HG03159 (cell line): Measurements from ENCODE around the gene WBP1L.
"Not testable (repeated sequence)": the region's sequence is repeated elsewhere in the genome, so short reads cannot be mapped to it uniquely, and the experiment has no call there.

Experiments
- ATAC-seq: cut with Tn5 transposase; IDR thresholded peaks from one replicate; pipeline ENCODE4 v1.9.1; 2021; ENCODE audit warnings: mild to moderate bottlenecking, moderate library complexity; ENCODE audit not compliant: unreplicated experiment

The WBP1L gene

DNA sequence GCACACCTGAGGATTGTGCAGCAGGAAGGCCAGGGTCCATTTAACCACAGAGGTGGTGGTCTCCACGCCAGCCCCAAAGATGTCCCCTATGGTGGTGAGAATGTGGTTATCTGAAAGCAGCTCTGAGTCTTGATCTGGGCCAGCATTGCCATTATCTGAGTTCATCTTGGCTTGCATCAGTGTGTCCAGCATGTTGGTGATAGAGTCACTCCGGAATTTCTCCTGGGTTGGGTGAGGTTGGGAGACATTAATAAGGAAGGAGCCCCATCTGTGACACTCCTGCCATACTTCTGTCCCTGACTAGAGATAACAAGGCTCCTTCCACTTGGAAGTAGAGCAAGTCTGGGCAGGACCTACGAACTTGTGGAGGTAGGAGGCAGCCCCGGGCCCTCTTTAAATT is 89.2 kb downstream of the WBP1L start:
- ATAC-seq = no peak

DNA sequence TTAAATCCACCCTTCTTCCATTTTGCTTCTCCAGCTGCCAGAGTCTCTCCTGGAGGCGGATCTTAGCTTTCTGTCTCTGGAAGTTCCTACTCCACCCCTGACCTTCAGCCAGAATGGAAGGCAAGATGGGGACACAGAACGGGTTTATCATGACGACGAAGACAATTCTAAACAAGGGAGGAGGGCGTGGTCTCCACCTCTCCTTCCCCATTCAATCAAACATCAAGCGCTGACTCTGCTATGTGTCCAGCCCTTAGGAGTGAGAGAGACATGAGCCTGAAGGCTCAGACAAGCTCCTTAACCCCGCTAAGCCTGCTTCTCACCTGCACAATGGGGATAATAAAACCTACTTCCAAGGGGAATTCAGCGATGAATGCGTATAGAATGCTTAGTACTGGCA is 90.4 kb downstream of the WBP1L start:
- ATAC-seq = no peak

DNA sequence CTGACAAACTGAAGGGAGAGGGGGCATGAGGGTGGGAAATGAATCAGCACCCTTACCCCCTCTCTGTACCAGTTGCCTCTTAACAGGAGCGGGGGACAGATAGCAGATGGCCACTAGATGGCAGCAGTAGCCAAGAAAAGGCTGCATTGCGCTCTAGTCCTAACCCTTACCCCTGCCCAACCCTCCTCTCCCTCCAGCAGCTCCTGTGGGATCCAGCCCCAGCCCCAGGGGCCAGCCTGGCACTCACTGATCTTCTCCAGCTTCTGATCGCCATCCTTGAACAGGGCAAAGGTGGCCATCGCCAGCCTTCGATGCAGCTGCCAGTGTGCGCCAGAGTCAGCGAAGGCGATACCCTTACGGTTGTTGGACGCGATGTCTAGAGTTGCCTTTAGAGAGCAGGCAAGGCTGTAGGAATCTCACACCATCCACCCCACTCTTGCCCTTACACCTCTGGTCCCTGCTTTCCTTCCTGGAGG is 91.3 kb downstream of the WBP1L start:
- ATAC-seq = peak; percentile 50

DNA sequence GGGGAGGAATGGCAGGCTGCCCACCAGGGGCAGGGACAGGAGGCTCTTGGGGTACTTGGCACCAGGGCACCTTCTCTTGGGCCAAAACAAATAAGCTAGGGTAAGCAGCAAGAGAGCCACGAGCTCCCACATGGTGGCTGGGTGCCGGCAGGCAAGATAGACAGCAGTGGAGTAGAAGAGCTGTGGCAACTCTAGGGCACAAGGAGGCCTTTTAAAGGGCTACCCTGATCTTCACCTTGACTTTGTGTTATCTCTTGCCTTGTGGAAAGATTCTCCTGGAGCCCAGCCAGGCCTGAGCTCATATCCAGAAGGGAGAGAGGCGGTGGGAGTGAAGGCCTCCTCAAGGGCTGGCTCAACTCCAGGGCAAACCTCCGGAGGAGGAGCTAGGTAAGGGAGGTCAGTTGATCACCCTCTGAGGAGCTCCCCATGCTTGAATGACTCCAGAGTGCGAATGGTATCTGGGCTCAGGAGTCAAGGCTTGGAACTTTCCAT is 93.5 kb downstream of the WBP1L start, which contains the start of gene CYP17A1:
Gene CYP17A1, minus strand, starts transcription at position 184 of the 492 bp plus-strand sequence. Its CDS starts 52 bp downstream, at position 132.
- ATAC-seq = no peak

DNA sequence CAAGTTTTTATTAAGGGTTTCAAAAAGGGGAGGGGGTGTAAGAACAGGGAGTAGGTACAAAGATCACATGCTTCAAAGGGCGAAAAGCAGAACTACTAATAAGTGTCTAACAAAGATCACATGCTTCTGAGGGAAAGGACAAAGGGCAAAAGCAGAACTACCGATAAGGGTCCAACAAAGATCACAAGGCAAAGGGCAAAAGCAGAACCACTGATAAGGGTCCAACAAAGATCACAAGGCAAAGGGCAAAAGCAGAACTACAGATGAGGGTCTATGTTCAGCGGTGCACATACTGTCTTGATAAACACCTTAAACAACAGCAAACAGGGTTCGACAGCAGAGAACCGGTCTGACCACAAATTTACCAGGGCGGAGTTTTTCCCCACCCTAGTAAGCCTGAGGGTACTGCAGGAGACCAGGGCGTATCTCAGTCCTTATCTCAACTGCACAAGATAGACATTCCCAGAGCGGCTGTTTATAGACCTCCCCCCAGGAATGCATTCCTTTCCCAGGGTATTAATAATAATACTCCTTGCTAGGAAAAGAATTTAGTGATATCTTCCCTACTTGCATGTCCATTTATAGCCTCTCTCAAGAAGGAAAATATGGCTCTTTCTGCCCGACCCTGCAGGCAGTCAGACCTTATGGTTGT is 94.7 kb downstream of the WBP1L start:
- ATAC-seq = not testable (repeated sequence)

DNA sequence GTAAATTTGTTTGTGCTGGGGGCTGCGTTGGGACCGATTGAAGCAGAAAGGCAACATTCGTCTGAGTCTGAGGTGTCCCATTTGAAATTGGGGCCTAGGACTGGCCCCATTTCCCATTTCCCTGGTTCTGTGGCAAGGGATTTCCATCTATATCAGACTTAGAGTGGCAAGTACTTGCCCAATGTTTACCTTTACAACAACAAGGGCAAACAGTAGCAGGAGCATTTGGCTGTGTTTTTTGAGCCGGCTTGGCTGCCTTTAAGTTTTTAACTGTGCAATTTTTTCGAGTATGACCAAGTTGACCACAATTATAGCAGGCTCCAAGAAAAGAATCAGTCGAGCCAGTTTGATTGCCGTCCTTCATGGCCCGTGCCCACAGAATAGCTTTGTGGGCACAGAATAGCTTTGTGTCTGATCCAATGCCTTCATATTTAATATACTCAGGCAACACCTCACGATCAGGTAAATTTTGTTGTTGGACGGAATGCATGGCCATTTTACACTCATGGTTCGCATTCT is 98.1 kb downstream of the WBP1L start:
- no peak for ATAC-seq

DNA sequence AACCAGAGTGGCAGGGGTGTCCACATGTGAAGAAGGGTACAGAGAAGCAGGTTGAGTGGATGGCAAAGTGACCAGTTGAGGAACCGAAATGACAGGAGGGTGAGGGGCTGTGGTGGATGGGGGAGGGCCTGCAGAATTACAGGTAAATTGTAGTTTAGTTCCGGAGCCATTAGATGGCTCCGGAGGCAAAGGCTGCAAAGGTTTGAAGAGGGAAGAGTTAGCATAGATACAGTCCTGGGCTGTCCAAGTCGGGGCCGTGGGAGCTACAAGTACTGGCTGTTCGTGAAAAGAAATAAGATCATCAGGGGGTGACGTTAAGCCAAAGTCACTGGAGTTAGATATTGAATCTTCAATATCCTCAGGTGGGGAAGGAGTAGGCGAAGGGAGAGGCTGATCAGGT is 99.4 kb downstream of the WBP1L start:
- not testable (repeated sequence) for ATAC-seq

DNA sequence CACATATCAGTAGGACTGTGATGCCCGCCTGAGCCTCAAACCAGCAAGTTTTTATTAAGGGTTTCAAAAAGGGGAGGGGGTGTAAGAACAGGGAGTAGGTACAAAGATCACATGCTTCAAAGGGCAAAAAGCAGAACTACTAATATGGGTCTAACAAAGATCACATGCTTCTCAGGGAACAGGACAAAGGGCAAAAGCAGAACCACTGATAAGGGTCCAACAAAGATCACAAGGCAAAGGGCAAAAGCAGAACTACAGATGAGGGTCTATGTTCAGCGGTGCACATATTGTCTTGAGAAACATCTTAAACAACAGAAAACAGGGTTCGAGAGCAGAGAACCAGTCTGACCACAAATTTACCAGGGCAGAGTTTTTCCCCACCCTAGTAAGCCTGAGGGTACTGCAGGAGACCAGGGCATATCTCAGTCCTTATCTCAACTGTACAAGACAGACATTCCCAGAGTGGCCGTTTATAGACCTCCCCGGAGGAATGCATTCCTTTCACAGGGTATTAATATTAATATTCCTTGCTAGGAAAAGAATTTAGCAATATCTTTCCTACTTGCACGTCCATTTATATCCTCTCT is 100.5 kb downstream of the WBP1L start:
- ATAC-seq = not testable (repeated sequence)

DNA sequence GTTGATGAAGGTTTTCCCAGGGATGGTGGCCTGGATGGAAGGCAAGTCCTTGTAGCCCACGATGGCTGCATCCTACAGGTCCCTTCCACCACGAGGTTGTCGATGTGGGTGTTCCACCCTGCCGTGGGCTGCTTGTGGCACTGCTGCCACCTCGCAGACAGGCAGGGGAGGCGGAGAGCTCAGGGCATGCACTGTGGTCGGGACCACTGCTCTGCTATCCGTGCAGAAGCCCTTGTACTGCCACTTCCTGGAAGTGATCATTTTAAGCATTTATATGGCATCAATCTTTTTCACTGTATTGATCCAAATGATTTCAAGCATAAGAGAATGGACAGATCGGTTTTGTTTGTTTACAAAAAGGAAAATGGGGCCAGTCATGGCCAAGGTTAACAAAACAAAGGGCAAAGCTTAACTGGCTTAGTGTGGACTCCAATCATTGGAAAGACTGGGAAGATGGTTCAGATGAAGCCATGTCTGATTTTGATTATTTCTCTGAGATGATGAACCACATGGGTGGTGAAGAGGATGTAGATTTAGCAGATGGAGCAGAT is 101.7 kb downstream of the WBP1L start:
- no peak for ATAC-seq

DNA sequence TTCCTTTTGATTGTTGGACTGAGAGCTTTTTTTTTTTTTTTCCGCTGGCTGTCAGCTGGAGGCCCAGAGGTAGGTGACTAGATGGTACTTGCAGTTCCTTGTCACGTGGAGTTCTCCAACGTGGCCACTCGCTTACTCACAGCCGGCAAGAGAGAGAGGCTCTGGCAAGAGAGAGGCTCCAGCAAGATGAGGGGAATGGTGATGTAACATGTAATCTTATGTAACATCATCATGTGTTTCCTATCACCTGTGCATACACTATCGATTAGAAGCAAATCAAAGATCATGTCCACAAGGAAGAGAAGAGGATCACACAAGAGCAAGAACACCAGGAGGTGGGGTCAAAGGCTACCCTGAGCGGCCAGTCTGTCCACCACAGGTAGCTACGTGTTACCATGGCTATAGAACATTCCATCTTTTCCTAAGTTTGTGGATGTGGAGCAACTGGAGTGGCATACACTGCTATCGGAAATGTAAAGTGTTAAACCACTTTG is 106.3 kb downstream of the WBP1L start:
- no peak for ATAC-seq

DNA sequence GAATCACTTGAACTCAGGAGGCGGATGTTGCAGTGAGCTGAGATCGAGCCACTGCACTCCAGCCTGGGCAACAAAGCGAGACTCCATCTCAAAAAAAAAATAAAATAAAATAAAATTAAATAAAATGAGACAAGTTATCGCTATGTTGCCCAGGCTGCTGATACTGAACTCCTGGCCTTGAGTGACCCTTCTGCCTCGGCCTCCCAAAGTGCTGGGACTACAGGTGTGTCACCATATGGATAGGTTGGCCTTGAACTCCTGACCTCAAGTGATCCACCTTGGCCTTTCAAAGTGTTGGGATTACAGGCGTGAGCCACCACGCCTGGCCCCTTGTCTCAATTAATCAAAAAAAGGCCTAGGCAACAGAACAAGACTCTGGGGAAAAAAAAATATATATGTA is 109.5 kb downstream of the WBP1L start:
- not testable (repeated sequence) for ATAC-seq

DNA sequence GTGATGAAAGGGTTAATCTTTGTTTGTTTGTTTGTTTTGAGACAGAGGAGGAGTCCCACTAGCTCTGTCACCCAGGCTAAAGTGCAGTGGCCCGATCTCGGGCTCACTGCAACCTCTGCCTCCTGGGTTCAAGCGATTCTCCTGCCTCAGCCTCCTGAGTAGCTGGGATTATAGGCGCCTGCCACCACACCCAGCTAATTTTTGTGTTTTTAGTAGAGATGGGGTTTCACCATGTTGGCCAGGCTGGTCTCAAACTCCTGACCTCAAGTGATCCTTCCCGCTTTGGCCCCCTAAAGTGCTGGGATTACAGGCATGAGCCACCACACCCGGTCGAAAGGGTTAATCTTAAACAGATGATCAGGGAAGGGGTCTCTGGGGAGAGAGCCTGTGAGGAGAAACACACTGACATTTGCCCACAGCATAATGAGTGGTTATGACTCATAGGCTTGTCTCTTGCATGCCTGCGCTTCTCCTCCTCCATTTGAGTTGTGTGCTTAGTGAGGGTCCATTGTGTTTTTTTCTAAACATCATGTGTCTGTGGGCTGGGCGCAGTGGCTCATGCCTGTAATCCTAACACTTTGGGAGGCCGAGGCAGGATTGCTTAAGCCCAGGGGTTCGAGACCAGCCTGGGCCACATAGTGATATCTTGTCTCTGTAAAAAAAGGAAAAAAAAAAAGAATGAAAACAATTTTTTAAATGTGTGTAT is 112.1 kb downstream of the WBP1L start:
- not testable (repeated sequence) for ATAC-seq

DNA sequence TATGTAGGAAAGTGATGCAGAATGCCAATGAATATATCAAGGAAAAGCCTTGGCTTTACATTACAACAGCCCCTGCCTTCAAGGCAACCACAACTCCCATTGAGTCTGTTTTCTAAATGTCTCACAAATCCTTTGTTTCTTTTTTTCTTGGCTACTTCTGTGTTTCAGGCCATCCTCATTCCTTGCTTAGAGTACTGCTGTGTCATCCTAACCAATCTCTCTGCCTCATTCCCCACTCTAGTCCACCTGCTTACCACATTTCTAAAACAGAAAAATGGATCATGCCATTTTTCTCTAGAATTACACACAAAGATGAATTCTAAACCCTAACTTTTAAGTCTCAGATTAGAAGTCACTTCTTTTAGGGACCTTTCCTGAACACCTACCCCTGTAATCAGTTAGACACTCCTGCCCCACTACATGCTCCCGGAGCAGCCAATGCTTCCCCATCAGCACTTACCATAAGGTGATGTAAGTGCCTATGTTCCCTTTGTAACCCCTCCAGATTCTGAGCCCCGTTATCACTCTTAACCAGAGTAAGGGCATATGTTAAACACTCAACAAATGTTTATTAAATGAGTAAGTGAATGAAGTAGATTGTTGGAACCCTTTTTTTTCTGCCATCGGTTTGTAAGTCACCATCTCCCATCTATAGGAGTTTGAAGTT is 113.1 kb downstream of the WBP1L start:
- ATAC-seq = no peak

DNA sequence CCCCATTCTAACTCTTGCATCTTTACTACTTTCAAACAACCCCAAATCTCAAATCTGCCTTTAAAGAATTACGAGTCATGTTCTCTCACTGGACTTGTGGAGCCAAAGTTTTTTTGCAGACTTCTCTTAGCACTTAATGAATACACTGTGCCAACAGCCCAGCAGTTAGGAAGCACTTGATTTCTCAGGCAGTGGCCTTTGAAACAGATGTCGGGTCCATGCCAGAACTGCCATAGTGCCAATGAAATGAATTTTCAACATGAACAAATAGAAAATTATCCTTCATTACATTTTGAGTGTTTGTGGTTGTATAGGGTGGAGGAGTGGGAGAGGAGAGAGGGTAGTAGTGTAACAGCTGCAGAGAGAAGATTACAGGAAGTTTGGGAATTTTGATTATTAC is 116.2 kb downstream of the WBP1L start:
- no peak for ATAC-seq

DNA sequence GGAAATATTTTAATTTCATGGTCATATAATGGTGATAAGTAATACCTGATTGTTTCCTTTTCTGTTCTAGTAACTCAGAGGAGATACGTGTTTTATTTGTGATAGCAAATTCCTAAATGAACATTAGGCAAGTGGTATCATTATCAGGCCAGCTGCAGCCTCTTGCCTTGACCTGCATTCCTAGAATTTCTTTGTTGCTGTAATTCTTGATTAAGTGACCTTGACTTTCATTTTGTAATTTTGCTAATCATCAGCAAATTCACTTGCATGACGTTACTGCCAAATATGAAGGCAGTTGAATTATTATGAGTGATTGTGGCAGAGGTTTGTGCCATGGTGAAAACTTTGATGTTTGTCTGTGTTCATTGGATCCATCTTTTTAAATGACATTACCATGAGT is 119.9 kb downstream of the WBP1L start:
- ATAC-seq = no peak

DNA sequence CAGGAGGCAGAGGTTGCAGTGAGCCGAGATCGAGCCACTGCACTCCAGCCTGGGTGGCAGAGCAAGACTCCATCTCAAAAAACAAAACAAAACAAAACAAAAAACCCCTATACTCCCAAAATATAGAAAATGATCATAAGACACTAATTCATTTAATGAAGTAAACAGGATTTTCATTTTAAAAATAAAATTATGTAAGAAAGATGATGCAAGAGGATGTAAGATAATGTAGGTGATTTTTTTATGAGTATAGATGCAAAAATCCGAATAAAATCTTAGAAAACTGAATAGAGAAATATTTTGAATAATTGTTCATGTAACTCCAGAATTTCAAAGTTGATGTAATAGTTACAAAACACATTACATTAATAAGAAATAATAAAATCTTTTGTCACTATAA is 121.9 kb downstream of the WBP1L start:
- no peak for ATAC-seq
